CMK (cell line): ENCODE data around the gene PEDS1.
"Not testable (repeated sequence)": the region's sequence is repeated elsewhere in the genome, so short reads cannot be mapped to it uniquely, and the experiment has no call there.

Source experiments
- DNase-seq: peaks from one replicate; pipeline ENCODE4 v3.0.0-alpha.2; 2010; ENCODE audit warnings: low read depth

PEDS1 gene

DNA sequence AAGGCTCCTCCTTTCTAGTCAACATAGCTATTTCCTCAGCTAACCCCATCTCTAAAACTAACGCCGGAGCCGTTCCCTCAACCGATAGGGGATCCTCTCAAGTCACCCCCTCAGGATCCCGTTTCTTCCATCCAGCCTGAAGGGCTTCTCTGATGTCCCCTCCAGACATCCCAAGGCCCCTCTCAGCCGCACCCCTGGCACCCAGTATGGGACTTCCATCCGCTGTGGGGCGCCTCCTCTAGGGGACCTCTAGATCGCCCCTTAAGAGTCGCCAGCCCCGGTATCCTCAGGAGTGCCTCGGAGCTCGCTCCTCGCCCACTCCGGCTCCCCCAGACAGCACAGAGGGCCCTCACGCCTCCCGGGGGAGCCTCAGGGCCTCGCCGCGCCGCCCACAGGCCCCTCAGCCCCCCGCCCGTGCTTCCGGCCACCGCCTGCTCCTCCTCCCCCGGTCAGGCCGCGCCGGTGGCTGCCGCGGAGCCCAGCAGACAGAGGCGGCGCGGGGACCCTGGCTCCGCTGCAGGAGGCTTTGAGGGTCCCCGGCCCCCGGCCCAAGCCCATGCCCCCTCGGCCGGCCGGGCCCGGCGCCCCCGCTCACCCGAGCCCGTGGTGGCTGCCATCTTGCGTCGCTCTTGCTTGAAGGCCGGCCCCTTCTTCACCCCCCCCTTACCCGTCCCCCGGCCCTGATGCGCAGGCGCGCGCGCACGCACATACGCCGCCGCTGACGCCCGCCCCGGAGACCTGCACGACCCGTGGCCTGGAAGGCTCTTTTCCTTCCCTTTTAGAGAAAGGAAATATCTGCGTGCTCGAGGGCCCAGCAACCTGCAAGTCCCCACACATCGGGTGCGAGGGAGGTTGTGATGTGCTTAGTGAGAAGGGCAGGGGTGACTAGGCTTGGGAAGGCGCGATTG is 40.8 kb downstream of the PEDS1 start, which contains the start of gene UBE2V1:
TSS of gene UBE2V1 (minus strand) at position 639 of the 908 bp plus-strand sequence. CDS start at position 617, 22 bp downstream.
- peak; percentile 68 for DNase-seq

DNA sequence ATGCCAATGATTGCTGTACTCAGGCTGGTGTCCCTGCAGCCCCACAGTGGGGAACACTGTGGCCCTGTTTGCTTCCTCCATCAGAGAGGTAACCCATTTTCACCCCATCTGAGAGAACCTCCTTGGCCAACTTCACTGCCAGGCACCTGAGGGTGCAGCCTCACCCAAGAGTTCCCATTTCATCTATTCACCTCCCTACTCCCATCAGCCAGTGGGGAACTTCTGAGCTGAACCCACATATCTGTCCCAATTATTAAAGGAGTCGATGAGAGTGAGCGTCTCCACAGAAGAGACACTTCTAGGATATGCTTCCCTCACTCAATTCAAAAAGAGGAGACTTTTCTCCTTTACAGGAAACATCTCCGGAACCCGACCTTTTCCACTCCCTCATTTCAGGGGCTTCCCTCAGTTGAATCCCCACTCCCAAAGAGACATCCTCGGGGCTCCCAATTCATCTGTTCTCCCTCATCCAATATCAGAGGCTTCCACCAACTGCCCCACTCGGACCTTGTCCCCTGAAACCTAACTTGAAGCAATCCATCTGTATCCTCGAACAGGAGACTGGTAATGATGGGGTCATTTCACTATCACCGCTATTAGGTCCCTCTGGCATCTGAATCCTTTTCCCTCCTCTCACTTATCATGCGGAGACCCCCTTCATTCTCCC is 41.6 kb downstream of the PEDS1 start:
- DNase-seq, result no peak

DNA sequence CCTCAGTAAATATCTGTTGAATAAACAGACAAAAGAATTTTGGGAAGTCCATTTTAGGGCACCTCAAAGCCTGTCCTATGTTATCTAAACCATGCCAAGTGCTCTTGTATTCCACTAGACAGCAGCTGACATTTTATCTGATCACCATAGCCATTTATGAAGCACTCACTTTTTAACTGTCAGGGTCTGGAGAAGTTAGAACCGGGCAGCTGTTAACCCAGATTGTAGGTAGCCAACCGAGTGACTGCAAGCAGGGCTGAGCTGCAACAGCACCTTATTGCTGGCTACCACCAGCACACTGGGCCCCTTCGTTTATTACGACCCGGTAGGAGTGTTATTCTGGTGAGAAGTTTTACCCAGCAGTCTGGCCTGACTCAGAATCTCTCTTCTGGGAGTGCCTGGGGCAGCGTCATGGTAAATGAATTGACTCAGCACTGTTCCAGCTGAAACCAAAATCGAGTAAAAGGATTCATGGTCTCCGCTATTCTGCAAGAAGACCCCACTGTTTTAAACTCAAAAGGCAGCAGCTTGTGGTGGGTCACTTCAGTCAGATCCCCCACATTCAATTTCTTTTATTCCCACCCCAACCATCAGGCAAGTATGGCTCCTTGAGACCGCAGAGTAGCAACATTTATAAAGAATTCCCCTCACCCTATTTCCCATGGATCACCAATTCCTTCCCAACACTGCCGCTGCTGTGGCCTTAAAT is 42.2 kb downstream of the PEDS1 start:
- DNase-seq, result no peak

DNA sequence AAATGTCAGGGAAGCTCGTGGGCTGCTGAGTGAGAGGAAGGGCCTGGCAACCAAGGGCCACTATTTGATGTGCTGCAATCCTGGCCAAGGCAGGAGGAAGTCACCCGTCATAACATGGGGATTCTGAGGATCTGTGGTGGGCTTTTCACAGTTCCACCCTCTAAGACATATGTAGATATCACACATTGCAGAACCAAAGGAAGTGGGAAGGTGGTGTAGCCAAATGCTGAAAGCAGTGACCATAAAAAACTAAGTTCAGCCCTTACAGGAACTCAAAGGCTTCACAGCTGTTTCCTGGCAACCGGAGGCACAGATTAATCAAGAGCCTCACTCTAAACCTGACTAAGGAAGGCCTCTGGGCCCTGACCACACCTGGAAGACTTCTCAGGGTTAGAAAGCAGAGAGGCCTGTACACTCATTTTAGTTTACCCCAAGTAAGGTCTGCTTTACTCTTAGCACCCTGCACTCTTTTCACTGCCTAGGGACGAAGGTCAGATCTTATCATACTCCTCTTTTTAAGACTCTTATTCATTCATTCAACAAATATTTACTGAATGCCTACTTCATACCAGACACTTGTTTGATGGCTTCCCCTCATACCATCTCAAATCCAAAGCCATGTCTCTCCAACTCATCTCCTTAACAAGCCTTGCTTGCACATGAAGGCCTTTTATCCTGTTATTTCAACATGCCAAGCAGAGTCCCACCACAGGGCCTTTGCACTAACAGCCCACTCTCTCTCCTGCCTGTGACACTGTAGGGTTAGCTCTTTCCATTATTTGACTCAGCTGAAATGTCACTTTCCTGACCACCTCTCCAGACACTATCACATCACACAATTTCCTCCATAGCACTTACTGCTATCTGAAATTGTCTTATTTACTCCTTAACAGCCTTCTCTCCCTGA is 43.1 kb downstream of the PEDS1 start:
- DNase-seq, result peak; percentile 81

DNA sequence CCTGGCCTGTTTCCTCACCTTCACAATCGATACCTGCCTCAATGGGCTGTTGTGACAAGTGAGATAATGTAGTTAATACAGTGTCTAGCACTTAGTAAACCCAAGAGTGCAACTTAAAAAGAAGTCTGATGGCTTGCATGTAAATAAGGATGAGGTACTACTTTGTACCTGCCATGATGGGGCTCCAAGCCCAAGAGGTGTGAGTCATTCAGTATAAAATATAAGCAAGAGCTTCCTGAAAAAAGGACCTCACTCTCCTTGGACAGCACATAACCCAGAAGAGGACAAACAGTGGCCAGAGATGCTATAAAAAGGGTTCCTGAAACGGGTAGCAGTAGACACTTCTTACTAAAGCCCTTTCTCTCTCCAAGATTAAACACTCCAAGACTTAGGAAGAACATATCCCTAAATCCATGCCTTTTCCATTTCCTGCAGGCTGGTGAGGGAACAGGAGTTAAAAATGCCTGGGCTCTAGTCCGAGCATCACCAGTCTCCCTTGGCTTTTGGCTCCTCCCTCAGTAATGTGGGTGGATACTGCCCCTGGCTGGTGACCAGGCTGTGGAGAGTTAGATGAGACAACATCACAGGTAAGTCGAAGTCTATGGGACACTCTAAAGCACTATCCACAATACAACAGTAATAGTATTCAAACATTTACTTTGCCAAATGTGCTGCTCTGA is 44.8 kb downstream of the PEDS1 start:
- DNase-seq, result no peak

DNA sequence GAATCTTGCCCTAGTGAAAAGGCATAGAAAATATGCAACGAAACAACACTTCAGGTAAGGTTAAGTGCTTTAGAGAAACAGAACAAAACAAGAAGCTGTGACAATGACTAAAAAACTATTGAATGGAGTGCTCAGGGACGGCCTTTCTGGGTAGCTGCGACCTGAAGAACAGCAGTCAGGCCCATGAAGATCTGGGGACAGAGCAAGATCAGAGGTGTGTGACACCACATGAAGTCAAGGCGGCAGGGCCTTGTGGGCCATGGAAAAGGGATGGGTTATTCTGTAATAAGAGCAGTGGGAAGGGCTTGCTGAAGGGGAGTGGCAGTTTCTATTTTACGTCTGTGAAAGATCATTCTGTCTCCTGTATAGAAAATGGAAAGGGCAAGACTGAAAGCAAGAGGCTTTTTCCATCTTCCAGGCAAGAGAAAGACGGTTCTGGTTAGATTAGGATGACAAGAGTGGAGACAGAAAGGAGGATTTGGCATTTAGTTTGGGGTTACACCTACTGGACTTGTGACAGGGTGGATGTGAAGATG is 45.7 kb downstream of the PEDS1 start:
- no peak for DNase-seq

DNA sequence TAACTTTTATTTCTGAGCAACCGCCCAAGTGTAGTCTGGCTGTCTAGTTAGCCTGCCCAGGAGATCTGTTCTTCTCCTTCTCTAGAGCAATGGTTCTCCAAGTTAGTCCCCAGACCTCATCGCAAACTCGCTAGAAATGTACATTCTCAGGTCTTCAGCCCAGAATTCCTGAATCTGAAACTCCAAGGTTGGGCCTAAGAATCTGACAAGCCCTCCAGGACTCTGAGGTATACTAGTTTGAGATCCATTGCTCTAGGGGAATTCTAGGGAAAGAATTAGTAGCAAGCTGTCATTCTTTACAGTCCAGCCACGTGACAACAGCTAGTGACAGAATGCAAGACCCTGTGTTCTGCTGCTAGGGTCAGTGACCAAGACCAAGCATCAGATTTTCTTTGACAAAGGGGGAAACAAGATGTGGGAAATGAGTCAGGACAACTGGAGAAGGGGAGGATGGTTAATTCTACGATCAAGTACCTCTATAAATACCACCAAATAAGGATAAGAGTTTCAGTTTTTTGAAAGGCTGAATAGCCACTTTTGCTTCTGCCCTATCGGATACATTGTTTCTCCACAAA is 46.4 kb downstream of the PEDS1 start:
- DNase-seq, result no peak

DNA sequence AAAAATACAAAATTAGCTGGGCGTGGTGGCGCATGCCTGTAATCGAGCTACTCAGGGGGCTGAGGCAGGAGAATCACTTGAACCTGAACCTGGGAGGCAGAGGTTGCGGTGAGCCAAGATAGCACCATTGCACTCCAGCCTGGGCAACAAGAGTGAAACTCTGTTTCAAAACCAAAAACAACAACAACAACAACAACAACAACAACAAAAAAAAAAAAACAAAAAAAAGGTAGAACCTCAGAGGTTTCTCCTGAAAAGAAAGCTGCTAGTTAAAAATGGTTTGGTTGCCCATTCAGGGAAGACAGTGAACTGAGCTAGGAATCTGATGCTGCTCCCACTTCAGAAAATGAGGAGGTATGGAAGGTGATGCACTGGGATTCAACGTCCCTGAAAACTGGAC is 46.9 kb downstream of the PEDS1 start:
- DNase-seq, result not testable (repeated sequence)
